GM12872 (cell line): ENCODE data around the gene POP7.

Source experiments
- CTCF ChIP-seq: IDR thresholded peaks from 3 replicates; pipeline ENCODE4 v1.5.1; 2011; ENCODE audit warnings: low read depth, mild to moderate bottlenecking, low read length, moderate library complexity; ENCODE audit not compliant: insufficient read depth

Gene POP7

GRCh38 chr7:100710452-100710851 is 4.5 kb downstream of the POP7 start:
- TF ChIP-seq CTCF: no peak

GRCh38 chr7:100711369-100711768 is 5.4 kb downstream of the POP7 start:
- TF ChIP-seq CTCF: no peak

GRCh38 chr7:100714725-100715124 is 8.8 kb downstream of the POP7 start:
- TF ChIP-seq CTCF: no peak

- no peak for TF ChIP-seq CTCF
These were observed 13.8 kb downstream of the POP7 start for GRCh38 chr7:100719523-100720278.

- no peak for TF ChIP-seq CTCF
These were observed 14.4 kb downstream of the POP7 start, which contains the start of gene EPO for GRCh38 chr7:100720279-100720670. Gene EPO (plus strand): TSS chr7:100720468. CDS start chr7:100720981, 513 bp downstream.

- no peak for TF ChIP-seq CTCF
These were observed 15.0 kb downstream of the POP7 start for GRCh38 chr7:100720671-100721504.

GRCh38 chr7:100721505-100721812 is 15.5 kb downstream of the POP7 start:
- no peak for TF ChIP-seq CTCF
